Measurements from ENCODE around the gene PAX5. TPM values are rescaled to one million over a fixed set of nuclear protein-coding genes. Genes with fewer than 3 reads are reported as not detected.

Gene PAX5
- total and polyA plus RNA-seq, 2 of the 13 experiments (the other 11 are each of a cell fraction or from before 2014, with no cell fraction given), result not detected

- no peaks in the 10 kb centered on the region for H3K79me2 ChIP-seq (ENCODE audit: insufficient read depth, low read length)
- DNase-seq (ENCODE audit: low spot score) (no peak), FAIRE-seq (no peak), ATAC-seq (no peak)
- CTCF ChIA-PET (ENCODE audit: low intra/inter-chr PET ratio, low total read pairs), result no interaction called here
- H3K4me1 ChIP-seq (ENCODE audit: insufficient read depth, low read length), result no peaks in the 10 kb centered on the region
- H4K20me1 ChIP-seq (ENCODE audit: insufficient read depth, low read length), result no peaks in the 10 kb centered on the region
- WGBS (ENCODE audit: low lambda C conversion rate), result 64% methylated on average over 18 of the region's 23 CpGs
- no peak overlapping the region for H3K9ac ChIP-seq (ENCODE audit: insufficient read depth, low read depth, low read length)
- no peaks in the 10 kb centered on the region for H3K36me3 ChIP-seq (replicated peaks in 1 of 2; ENCODE audit: control insufficient read depth in 1 of 2, insufficient read depth in 2 of 2, low read length in 2 of 2)
- no peak overlapping the region for H2AFZ ChIP-seq (ENCODE audit: low read length)
- intact Hi-C loops (cut with micrococcal nuclease; ENCODE audit: unreplicated experiment) (no loop called here), in situ Hi-C loops (cut with HindIII; ENCODE audit: extremely low pct_ligation_motif_present, low pct_unique_long_range_greater_than_20kb) (no loop called here)
- no peak overlapping the region for H3K4me2 ChIP-seq (ENCODE audit: low read depth, low read length)
- H3K4me3 ChIP-seq (replicated peaks in 1 of 3; ENCODE audit: insufficient read depth in 1 of 3, low read depth in 2 of 3, low read length in 3 of 3), result no peak overlapping the region
- BruUV-seq (replicated peaks), result no TSS peak
- peaks cover 4 to 53% of the 10 kb centered on the region in 2 experiments; a peak in 3 of 5 replicates for H3K27me3 ChIP-seq (ENCODE audit: control insufficient read depth in 1 of 2, insufficient read depth in 2 of 2, low read length in 2 of 2)
- H3K9me3 ChIP-seq (ENCODE audit: low read length), result no peaks in the 10 kb centered on the region
- no peak overlapping the region for H3K27ac ChIP-seq (ENCODE audit: extremely low read length, insufficient read depth, low read length)
- POLR2A ChIA-PET, result no interaction called here
- TF ChIP-seq SAP130 (CRISPR knock-in tag; IDR thresholded peaks at IDR 0.05; ENCODE audit: low read depth) (no peak), ZNF274 (CRISPR knock-in tag; IDR thresholded peaks at IDR 0.05) (no peak), ZNF768 (CRISPR knock-in tag; IDR thresholded peaks at IDR 0.05) (no peak), ZNF792 (CRISPR knock-in tag; IDR thresholded peaks at IDR 0.05) (no peak), THAP8 (CRISPR knock-in tag; IDR thresholded peaks at IDR 0.05; ENCODE audit: borderline replicate concordance) (no peak), HOXA5 (CRISPR knock-in tag; IDR thresholded peaks at IDR 0.05) (no peak), TCF7 (IDR thresholded peaks at IDR 0.05; ENCODE audit: low read depth) (no peak), SIX1 (CRISPR knock-in tag; IDR thresholded peaks at IDR 0.05; ENCODE audit: borderline replicate concordance) (no peak), SALL1 (CRISPR knock-in tag; IDR thresholded peaks at IDR 0.05) (no peak), ZNF644 (CRISPR knock-in tag; IDR thresholded peaks at IDR 0.05; ENCODE audit: low read depth) (no peak), ZBTB8A (CRISPR knock-in tag; IDR thresholded peaks at IDR 0.05; ENCODE audit: borderline replicate concordance, low read depth) (no peak), ZNF572 (CRISPR knock-in tag; IDR thresholded peaks at IDR 0.05) (no peak), NFKBIZ (CRISPR knock-in tag; IDR thresholded peaks at IDR 0.05) (no peak), SRSF9 (IDR thresholded peaks at IDR 0.05; ENCODE audit: borderline replicate concordance, insufficient read depth, low read depth, low read length, poor library complexity, severe bottlenecking) (no peak), EZH2 (conservative IDR thresholded peaks at IDR 0.05; ENCODE audit: low read depth, low read length) (no peak)
- TF ChIP-seq, protein P1, sequence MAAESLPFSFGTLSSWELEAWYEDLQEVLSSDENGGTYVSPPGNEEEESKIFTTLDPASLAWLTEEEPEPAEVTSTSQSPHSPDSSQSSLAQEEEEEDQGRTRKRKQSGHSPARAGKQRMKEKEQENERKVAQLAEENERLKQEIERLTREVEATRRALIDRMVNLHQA (CRISPR knock-in tag; IDR thresholded peaks at IDR 0.05), result no peak
- TF ChIP-seq, protein P2, sequence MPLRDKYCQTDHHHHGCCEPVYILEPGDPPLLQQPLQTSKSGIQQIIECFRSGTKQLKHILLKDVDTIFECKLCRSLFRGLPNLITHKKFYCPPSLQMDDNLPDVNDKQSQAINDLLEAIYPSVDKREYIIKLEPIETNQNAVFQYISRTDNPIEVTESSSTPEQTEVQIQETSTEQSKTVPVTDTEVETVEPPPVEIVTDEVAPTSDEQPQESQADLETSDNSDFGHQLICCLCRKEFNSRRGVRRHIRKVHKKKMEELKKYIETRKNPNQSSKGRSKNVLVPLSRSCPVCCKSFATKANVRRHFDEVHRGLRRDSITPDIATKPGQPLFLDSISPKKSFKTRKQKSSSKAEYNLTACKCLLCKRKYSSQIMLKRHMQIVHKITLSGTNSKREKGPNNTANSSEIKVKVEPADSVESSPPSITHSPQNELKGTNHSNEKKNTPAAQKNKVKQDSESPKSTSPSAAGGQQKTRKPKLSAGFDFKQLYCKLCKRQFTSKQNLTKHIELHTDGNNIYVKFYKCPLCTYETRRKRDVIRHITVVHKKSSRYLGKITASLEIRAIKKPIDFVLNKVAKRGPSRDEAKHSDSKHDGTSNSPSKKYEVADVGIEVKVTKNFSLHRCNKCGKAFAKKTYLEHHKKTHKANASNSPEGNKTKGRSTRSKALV (CRISPR knock-in tag; IDR thresholded peaks at IDR 0.05), result no peak
- TF ChIP-seq, protein P3, sequence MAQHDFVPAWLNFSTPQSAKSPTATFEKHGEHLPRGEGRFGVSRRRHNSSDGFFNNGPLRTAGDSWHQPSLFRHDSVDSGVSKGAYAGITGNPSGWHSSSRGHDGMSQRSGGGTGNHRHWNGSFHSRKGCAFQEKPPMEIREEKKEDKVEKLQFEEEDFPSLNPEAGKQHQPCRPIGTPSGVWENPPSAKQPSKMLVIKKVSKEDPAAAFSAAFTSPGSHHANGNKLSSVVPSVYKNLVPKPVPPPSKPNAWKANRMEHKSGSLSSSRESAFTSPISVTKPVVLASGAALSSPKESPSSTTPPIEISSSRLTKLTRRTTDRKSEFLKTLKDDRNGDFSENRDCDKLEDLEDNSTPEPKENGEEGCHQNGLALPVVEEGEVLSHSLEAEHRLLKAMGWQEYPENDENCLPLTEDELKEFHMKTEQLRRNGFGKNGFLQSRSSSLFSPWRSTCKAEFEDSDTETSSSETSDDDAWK (CRISPR knock-in tag; IDR thresholded peaks at IDR 0.05), result no peak
Measured at GRCh38 chr9:36894695-36895310, 139.3 kb downstream of the PAX5 start.

Data from HepG2 (cell line).